HG03565 (cell line): ENCODE data around the gene RCAN1.

Experiments
- ATAC-seq: cut with Tn5 transposase; IDR thresholded peaks from one replicate; pipeline ENCODE4 v1.9.1; 2021; ENCODE audit warnings: mild to moderate bottlenecking, moderate library complexity; ENCODE audit not compliant: unreplicated experiment

The RCAN1 gene

GRCh38 chr21:34614628-34615486, at the start of gene RCAN1:
Gene RCAN1 (minus strand): TSS chr21:34615113. CDS start chr21:34615011, 102 bp downstream.
- peak; percentile 94 for ATAC-seq

- no peak for ATAC-seq
These were observed 46.9 kb upstream of the RCAN1 start for GRCh38 chr21:34661848-34662247.

- no peak for ATAC-seq
These were observed 38.6 kb upstream of the RCAN1 start for GRCh38 chr21:34653522-34653921.

- ATAC-seq = no peak
These were observed 36.7 kb upstream of the RCAN1 start for GRCh38 chr21:34651642-34652041.

GRCh38 chr21:34650861-34651431, 36.0 kb upstream of the RCAN1 start:
- no peak for ATAC-seq

- no peak for ATAC-seq
These were observed 34.5 kb upstream of the RCAN1 start for GRCh38 chr21:34649400-34649799.

GRCh38 chr21:34648739-34649297, 33.9 kb upstream of the RCAN1 start:
- ATAC-seq = no peak

- ATAC-seq = no peak
These were observed 32.6 kb upstream of the RCAN1 start for GRCh38 chr21:34647555-34647954.

DNA sequence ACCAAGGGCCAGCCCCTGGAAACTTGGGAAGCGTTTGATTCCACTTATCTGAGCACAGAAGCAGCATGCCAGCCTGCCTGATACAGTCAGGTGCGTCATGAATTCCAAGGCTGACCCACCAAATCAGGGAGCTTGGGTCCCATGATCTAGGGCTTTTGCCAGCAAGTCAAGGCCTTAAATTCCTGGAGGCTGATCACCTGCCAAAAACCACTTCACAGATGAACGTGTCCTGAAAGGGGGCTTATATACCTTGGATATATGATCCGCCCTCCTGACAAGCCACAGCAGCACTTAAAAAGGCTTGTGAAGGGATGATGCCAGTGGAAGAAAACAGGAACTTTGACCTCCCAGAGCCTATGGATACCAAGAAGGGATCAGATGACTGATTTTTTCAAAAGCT, 29.9 kb upstream of the RCAN1 start:
- no peak for ATAC-seq

- ATAC-seq = peak; percentile 40
These were observed 27.5 kb upstream of the RCAN1 start for GRCh38 chr21:34642211-34643075.

GRCh38 chr21:34640858-34641257, 25.9 kb upstream of the RCAN1 start:
- ATAC-seq = no peak

DNA sequence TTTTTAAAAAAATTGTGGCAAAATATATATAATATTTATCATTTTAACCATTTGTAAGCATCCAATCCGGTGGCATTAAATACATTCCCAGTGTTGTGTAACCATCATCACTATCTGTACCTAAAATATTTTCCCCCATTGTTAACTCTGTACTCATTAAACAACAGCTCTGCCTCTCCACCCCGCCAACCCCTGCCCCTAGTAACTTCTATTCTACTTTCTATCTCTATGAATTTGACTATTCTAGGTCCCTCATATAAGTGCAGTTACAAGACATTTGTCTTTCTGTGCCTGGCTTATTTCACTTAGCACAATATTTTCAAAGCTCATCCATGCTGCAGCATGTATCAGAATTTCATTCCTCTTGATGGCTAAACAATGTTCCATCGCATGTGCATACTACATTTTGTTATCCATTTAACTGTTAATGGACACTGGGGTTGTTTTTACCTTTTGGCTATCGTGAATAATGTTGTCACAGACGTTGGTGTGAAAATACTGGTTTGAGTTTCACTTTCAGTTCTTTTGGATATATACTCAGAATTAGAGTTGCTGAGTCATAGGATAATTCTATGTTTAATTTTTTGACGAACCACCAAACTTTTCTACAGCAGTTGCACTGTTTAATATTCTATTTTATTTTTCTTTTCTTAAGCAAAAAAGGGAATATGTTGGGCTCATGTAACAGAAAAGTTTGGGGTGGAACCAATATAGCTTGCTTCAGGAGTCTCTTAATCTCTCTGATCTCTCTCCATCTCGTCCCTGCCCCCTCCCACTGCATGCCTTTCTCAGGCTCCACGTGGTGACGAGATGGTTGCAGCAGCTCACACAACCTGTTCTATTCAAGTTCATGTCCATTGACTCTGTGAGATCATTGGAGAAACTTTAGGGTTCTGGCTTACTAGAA, 25.2 kb upstream of the RCAN1 start:
- ATAC-seq = peak; percentile 34

DNA sequence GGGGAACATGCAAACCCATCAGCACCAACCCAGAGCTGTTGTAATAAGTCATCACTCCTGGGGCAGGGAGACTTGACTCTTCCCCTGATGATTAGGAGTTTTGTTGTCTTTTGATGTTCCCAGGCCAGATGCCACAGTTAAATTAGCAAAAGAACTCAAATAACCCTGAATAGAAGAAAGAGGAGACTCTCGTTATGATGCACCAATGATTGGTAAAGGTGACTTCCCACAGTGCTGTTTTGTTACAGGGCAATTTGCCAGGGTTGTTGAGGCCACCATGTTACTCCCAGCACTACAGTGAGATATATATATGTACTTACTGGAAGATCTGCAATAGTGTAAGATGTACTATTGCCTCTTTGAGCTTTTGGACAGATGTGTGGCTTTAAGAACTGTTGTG, 24.3 kb upstream of the RCAN1 start:
- ATAC-seq = no peak

GRCh38 chr21:34636961-34637360, 22.0 kb upstream of the RCAN1 start:
- ATAC-seq = no peak

- ATAC-seq = no peak
These were observed 20.4 kb upstream of the RCAN1 start for GRCh38 chr21:34635307-34635706.

DNA sequence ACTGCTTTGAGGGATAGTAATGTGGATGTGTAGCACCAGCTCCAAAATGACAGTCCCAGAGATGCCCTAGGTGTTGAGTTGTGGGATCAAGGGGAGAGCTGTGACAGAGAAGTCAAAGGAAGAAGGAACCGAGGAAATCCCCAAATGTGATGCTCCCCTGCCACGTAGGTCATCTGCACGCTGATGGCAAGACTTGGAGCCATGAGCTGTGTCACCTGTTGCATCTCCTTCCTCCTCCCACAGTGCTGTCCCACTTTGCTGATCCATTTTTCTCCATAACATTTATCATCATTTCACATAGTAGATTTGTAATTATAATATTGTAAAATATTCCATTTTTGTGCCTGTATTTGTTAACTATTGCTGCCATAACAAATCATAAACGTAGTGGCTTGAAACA, 17.6 kb upstream of the RCAN1 start:
- no peak for ATAC-seq

DNA sequence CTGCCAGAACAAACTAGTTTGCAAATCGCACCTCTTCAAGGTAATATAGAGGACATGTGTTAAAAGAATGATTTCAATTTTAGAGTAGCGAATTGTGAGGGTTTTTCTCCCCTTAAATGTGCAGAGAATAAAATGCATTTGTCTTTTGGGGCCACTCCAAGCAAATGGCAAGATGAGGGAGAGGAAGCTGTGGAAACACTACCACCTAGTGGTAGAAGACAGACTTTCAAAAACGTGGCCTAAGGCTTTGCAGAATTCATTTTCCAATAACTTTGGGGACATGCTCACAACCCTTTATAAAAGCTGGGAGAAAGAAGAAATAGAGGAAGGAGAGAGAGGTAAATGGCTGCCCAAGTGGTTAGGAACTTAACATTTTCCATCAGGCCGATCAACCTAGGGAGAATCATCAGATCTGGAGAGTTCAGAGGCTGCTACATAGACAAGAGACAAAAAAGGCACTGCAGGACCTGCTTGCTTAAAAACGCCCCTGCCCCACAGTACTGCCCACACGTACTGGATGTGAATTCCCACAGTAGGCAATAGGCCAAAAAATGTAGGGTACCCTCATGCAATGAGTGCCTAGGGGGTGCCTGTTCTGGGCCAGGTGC, 15.7 kb upstream of the RCAN1 start:
- ATAC-seq = no peak

- ATAC-seq = no peak
These were observed 11.2 kb upstream of the RCAN1 start for GRCh38 chr21:34626131-34626530.

- no peak for ATAC-seq
These were observed 10.2 kb upstream of the RCAN1 start for GRCh38 chr21:34625030-34625593.
